ENCODE measurements around the gene NCK2. TPM values are rescaled to one million over a fixed set of nuclear protein-coding genes. Genes with fewer than 3 reads are reported as not detected.

NCK2 gene
- total RNA-seq, 1 experiment from 2014 or later, result 75.4 TPM

GRCh38 chr2:105903051-105903674 is 158.5 kb downstream of the NCK2 start:
- H3K4me1 Mint-ChIP-seq, result no peaks in the 10 kb centered on the region
- DNase-seq (ENCODE audit: low spot score), result no peak
- H3K36me3 Mint-ChIP-seq, result peaks cover 6% of the 10 kb centered on the region
- H3K4me3 Mint-ChIP-seq, result no peak overlapping the region
- peaks cover 23% of the 10 kb centered on the region for H3K9me3 Mint-ChIP-seq
- CTCF ChIA-PET, result no interaction called here
- POLR2A ChIA-PET, result interaction anchor here (0.7 kb wide), 1 partner anchor 23 kb away, joined by 3 read pairs; no protein-coding TSS in a partner anchor
- TF ChIP-seq CREM (CRISPR knock-in tag; IDR thresholded peaks at IDR 0.05) (no peak), HMGA2 (CRISPR knock-in tag; IDR thresholded peaks at IDR 0.05) (no peak), FOXP1 (CRISPR knock-in tag; IDR thresholded peaks at IDR 0.05; ENCODE audit: borderline replicate concordance) (no peak)
- H3K27me3 Mint-ChIP-seq (ENCODE audit: low read depth), result no peaks in the 10 kb centered on the region
- ATAC-seq, result no peak
- H3K27ac Mint-ChIP-seq, result no peak overlapping the region

- ATAC-seq (no peak), DNase-seq (ENCODE audit: low spot score) (no peak)
- H3K36me3 Mint-ChIP-seq, result no peaks in the 10 kb centered on the region
- H3K4me1 Mint-ChIP-seq, result peaks cover 10% of the 10 kb centered on the region
- no peak overlapping the region for H3K4me3 Mint-ChIP-seq
- POLR2A ChIA-PET, result no interaction called here
- TF ChIP-seq GRHL2 (CRISPR knock-in tag; IDR thresholded peaks at IDR 0.05; ENCODE audit: insufficient replicate concordance, severe bottlenecking) (no peak), ETV6 (CRISPR knock-in tag; IDR thresholded peaks at IDR 0.05) (no peak), NFYB (CRISPR knock-in tag; conservative IDR thresholded peaks at IDR 0.05; ENCODE audit: low read depth) (no peak), IRF2 (CRISPR knock-in tag; IDR thresholded peaks at IDR 0.05; ENCODE audit: borderline replicate concordance, low read depth) (no peak), FOXP1 (CRISPR knock-in tag; IDR thresholded peaks at IDR 0.05; ENCODE audit: borderline replicate concordance) (no peak), NR3C1 (CRISPR knock-in tag; conservative IDR thresholded peaks at IDR 0.05; ENCODE audit: low read depth) (no peak), NR2C2 (CRISPR knock-in tag; IDR thresholded peaks at IDR 0.05) (no peak), ARID4B (CRISPR knock-in tag; IDR thresholded peaks at IDR 0.05; ENCODE audit: borderline replicate concordance) (no peak)
- H3K9me3 Mint-ChIP-seq, result peaks cover 8% of the 10 kb centered on the region; the same call in 1 of the 2 replicates
- no peaks in the 10 kb centered on the region; the same call in 1 of the 2 replicates for H3K27me3 Mint-ChIP-seq (ENCODE audit: low read depth)
- no peak overlapping the region for H3K27ac Mint-ChIP-seq
- CTCF ChIA-PET, result no interaction called here
Observed at GRCh38 chr2:105904938-105905337, 160.2 kb downstream of the NCK2 start.

- DNase-seq (ENCODE audit: low spot score), result no peak
- H3K27ac Mint-ChIP-seq, result no peak overlapping the region
Observed at GRCh38 chr2:105906481-105906880, 161.8 kb downstream of the NCK2 start.

GRCh38 chr2:105907184-105907583 is 162.5 kb downstream of the NCK2 start:
- no peak for ATAC-seq
- DNase-seq (ENCODE audit: low spot score), result no peak
- TF ChIP-seq ATF6 (CRISPR knock-in tag; IDR thresholded peaks at IDR 0.05) (no peak), FOXP1 (CRISPR knock-in tag; IDR thresholded peaks at IDR 0.05; ENCODE audit: borderline replicate concordance) (no peak), ZSCAN18 (CRISPR knock-in tag; IDR thresholded peaks at IDR 0.05) (no peak), CREM (CRISPR knock-in tag; IDR thresholded peaks at IDR 0.05) (no peak), ZBTB21 (CRISPR knock-in tag; IDR thresholded peaks at IDR 0.05; ENCODE audit: borderline replicate concordance) (no peak), NFYB (CRISPR knock-in tag; conservative IDR thresholded peaks at IDR 0.05; ENCODE audit: low read depth) (no peak), SMAD4 (CRISPR knock-in tag; IDR thresholded peaks at IDR 0.05) (no peak), NR1H2 (CRISPR knock-in tag; IDR thresholded peaks at IDR 0.05) (no peak), IRF1 (CRISPR knock-in tag; IDR thresholded peaks at IDR 0.05) (no peak), ZNF416 (CRISPR knock-in tag; IDR thresholded peaks at IDR 0.05) (no peak), FOXJ3 (CRISPR knock-in tag; IDR thresholded peaks at IDR 0.05; ENCODE audit: borderline replicate concordance) (no peak), ZNF219 (CRISPR knock-in tag; IDR thresholded peaks at IDR 0.05; ENCODE audit: borderline replicate concordance) (no peak), ZNF396 (CRISPR knock-in tag; IDR thresholded peaks at IDR 0.05; ENCODE audit: borderline replicate concordance) (no peak)

More at GRCh38 chr2:105906481-105906880, 161.8 kb downstream of the NCK2 start:
- ChIA-PET CTCF (no interaction called here), POLR2A (no interaction called here)
- no peaks in the 10 kb centered on the region; the same call in 1 of the 2 replicates for H3K27me3 Mint-ChIP-seq (ENCODE audit: low read depth)
- no peak for ATAC-seq
- H3K36me3 Mint-ChIP-seq, result no peaks in the 10 kb centered on the region
- H3K4me1 Mint-ChIP-seq, result peaks cover 10% of the 10 kb centered on the region
- no peak overlapping the region for H3K4me3 Mint-ChIP-seq
- TF ChIP-seq GABPB1 (CRISPR knock-in tag; IDR thresholded peaks at IDR 0.05), result no peak
- no peaks in the 10 kb centered on the region for H3K9me3 Mint-ChIP-seq

More at GRCh38 chr2:105907184-105907583, 162.5 kb downstream of the NCK2 start:
- Mint-ChIP-seq H3K4me1 (peaks cover 10% of the 10 kb centered on the region), H3K4me3 (no peak overlapping the region), H3K27ac (no peak overlapping the region), H3K9me3 (no peaks in the 10 kb centered on the region), H3K27me3 (ENCODE audit: low read depth) (no peaks in the 10 kb centered on the region; the same call in 1 of the 2 replicates), H3K36me3 (no peaks in the 10 kb centered on the region)
- POLR2A ChIA-PET, result no interaction called here
- CTCF ChIA-PET, result no interaction called here

Measured in WTC11 (cell line).